Mucosa of rectum (tissue), 2 donors: ENCODE data around the gene ERP44.
"Not testable (repeated sequence)": the region's sequence is repeated elsewhere in the genome, so short reads cannot be mapped to it uniquely, and the experiment has no call there.

Experiments
- H3K27ac ChIP-seq, 2 donors: one replicate each; pipeline ENCODE4 v1.7.0; 2013; ENCODE audit warnings: inconsistent platforms in 2 of 2, low read depth in 2 of 2, low read length in 2 of 2
- H3K27me3 ChIP-seq, 2 donors: one replicate each; pipeline ENCODE4 v1.7.0; 2013; ENCODE audit warnings: low read length in 2 of 2; ENCODE audit not compliant: control insufficient read depth in 2 of 2, insufficient read depth in 2 of 2
- H3K36me3 ChIP-seq, 2 donors: one replicate each; pipeline ENCODE4 v1.7.0; 2013; ENCODE audit warnings: low read length in 2 of 2; ENCODE audit not compliant: control insufficient read depth in 2 of 2, insufficient read depth in 2 of 2
- H3K4me1 ChIP-seq, 2 donors: one replicate each; pipeline ENCODE4 v1.7.0; 2013; ENCODE audit warnings: low read length in 2 of 2, mild to moderate bottlenecking in 1 of 2; ENCODE audit not compliant: control insufficient read depth in 2 of 2, insufficient read depth in 2 of 2
- H3K4me3 ChIP-seq, 2 donors: one replicate each; pipeline ENCODE4 v1.7.0; 2013; ENCODE audit warnings: low read length in 2 of 2
- H3K9ac ChIP-seq, 2 donors: one replicate each; pipeline ENCODE4 v1.7.0; 2013; ENCODE audit warnings: low read length in 2 of 2, low read depth in 1 of 2, mild to moderate bottlenecking in 1 of 2
- H3K9me3 ChIP-seq, 2 donors: one replicate each; pipeline ENCODE4 v1.7.0; 2013; ENCODE audit warnings: low read length in 2 of 2; ENCODE audit not compliant: control insufficient read depth in 2 of 2
- donor health status: healthy.
- donor health status: Normal muscosa, but diverticular disease.

Gene ERP44

DNA sequence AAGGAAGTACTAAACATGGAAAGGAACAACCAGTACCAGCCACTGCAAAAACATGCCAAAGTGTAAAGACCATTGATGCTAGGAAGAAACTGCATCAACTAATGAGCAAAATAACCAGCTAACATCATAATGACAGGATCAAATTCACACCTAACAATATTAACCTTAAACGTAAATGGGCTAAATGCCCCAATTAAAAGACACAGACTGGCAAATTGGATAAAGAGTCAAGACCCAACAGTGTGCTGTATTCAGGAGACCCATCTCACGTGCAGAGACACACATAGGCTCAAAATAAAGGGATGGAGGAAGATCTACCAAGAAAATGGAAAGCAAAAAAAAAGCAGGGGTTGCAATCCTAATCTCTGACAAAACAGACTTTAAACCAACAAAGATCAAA, 108.3 kb downstream of the ERP44 start:
- not testable (repeated sequence) for H3K9ac ChIP-seq, H3K27ac ChIP-seq, H3K9me3 ChIP-seq, H3K4me1 ChIP-seq, H3K27me3 ChIP-seq, H3K36me3 ChIP-seq, H3K4me3 ChIP-seq

DNA sequence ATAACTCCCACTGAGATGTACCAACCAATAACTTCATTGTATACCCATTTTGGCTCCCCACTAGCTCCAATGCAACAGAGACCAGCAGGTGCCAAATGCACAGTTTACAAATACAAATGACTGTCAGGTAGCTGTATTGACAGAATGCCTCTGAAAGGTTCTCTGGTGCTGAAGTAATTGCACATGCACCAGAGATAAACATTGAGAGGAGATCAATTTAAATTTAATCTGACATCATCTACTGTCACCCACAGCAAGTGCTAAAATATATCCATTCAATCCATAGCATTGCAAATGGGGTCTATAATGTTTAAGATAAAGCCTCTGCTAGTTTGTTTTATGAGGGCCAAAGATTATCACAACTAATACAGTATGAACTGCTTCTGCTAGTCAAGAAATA, 112.2 kb downstream of the ERP44 start:
- no peak overlapping the region for H3K9ac ChIP-seq
- H3K36me3 ChIP-seq: peaks cover 4 to 7% of the 10 kb centered on the region in 2 donors
- H3K27me3 ChIP-seq: no peaks in the 10 kb centered on the region
- no peaks in the 10 kb centered on the region for H3K4me1 ChIP-seq
- no peak overlapping the region for H3K27ac ChIP-seq
- H3K9me3 ChIP-seq: no peaks in the 10 kb centered on the region
- no peak overlapping the region for H3K4me3 ChIP-seq

GRCh38 chr9:99980598-99980997, 118.2 kb downstream of the ERP44 start:
- H3K4me3 ChIP-seq: no peak overlapping the region
- no peaks in the 10 kb centered on the region for H3K4me1 ChIP-seq
- H3K27me3 ChIP-seq: no peaks in the 10 kb centered on the region
- H3K36me3 ChIP-seq: peaks cover 4% of the 10 kb centered on the region in 2 donors
- no peaks in the 10 kb centered on the region for H3K9me3 ChIP-seq
- H3K27ac ChIP-seq: no peak overlapping the region
- H3K9ac ChIP-seq: no peak overlapping the region

DNA sequence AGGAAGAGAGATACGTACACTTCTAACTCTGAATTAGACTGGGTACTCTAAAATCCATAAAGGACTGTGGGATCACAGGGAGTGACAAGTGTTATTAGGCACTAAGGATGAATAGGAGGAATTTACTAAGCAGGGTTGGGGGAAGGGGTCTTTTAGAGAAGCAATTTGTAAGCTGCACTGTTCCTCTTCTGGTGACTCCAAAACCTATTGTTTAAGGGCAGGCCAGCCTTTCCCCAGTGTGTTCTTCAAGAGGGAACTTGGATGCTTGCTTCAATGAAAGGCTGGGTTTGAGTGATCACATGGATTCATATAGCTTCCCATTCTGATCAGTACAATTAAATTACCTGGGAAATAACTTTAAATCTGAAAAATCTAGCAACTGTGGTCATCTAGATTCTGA, 120.6 kb downstream of the ERP44 start:
- peaks cover 4 to 6% of the 10 kb centered on the region in 2 donors for H3K36me3 ChIP-seq

DNA sequence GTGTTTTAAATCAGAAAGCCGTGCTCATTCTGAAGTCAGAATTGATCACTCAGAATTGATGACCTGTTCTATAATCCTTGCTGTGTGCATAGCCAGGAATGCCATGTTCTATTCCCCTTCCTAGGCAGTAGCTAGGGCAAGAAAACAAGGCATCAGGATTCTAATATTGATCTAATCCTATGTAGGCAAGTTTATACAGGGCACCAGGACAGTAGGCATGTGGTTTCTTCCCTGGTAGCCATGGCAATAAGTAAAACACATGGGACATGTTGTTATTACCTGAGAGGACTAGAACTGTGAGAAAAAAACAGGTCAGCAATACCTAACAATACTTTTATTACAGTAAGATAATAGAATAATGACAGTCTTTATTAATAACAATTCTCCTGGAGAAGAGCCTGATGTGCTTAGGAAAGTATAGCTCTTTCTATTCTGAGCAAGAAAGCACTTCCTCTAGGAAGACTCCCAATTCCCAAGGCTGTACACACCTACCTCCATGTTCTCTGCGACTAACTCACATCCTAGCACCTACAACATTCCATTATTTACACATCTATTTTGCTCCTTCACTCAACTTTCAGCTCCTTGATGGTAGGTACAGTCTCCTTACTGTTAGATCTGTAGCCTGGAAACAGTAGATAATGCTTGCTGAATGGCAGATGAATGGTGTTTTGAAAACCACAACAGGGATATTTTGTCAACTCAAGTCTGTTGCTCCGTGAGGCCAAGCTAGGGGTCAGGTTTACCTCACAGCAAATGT, 121.6 kb downstream of the ERP44 start:
- no peak overlapping the region for H3K9ac ChIP-seq
- no peak overlapping the region for H3K4me3 ChIP-seq
- H3K4me1 ChIP-seq: no peaks in the 10 kb centered on the region
- no peak overlapping the region for H3K27ac ChIP-seq
- no peaks in the 10 kb centered on the region for H3K9me3 ChIP-seq
- no peaks in the 10 kb centered on the region for H3K27me3 ChIP-seq
- peaks cover 2 to 6% of the 10 kb centered on the region in 2 donors for H3K36me3 ChIP-seq

More for the DNA sequence above, 120.6 kb downstream of the ERP44 start:
- Histone ChIP-seq H3K4me1 (no peaks in the 10 kb centered on the region), H3K9me3 (no peaks in the 10 kb centered on the region), H3K9ac (no peak overlapping the region), H3K4me3 (no peak overlapping the region), H3K27me3 (no peaks in the 10 kb centered on the region), H3K27ac (no peak overlapping the region)

DNA sequence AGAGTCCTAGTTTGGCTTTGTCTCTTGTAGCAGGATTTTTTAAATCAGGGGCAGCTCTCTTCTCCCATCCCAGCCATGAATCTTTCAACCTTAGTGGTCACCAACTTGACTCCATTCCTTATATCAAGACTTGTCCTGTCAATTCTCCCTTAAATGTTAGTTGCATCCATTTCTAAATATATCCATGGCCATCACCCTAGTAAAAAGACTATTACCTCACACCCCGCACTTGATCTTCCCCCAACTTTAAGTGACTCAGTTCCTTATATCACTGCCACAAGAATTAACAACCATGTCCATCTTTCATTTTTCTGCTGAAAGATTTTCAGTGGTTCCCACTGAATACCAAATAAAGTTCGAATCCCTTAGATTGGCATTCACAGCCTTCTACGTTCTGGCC, 125.3 kb downstream of the ERP44 start:
- H3K4me1 ChIP-seq: no peaks in the 10 kb centered on the region
- no peak overlapping the region for H3K27ac ChIP-seq
- H3K4me3 ChIP-seq: no peak overlapping the region
- no peak overlapping the region for H3K9ac ChIP-seq
- H3K27me3 ChIP-seq: no peaks in the 10 kb centered on the region
- no peaks in the 10 kb centered on the region for H3K9me3 ChIP-seq
- H3K36me3 ChIP-seq: peaks cover 11 to 14% of the 10 kb centered on the region in 2 donors

DNA sequence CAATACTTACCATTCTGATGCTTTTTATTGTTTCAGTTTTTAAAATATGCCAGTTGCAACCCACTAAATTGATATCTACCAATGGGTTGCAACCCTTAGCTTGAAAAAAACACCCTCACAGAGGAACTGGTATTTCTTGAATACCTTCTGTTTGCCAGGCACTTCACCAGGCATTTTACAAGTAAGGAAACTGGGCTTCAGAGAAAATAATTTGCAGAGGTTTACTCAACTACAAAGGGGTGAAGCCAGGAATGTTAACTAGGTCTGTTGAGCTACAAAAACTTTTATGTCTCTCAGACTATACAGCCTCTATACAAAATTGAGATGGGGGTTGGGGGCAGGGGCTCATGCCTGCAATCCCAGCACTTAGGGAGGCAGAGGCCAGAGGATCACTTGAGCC, 127.4 kb downstream of the ERP44 start:
- Histone ChIP-seq H3K27ac (no peak overlapping the region), H3K36me3 (peaks cover 19 to 22% of the 10 kb centered on the region in 2 donors), H3K9ac (no peak overlapping the region), H3K4me3 (no peak overlapping the region), H3K4me1 (no peaks in the 10 kb centered on the region), H3K9me3 (no peaks in the 10 kb centered on the region), H3K27me3 (no peaks in the 10 kb centered on the region)

DNA sequence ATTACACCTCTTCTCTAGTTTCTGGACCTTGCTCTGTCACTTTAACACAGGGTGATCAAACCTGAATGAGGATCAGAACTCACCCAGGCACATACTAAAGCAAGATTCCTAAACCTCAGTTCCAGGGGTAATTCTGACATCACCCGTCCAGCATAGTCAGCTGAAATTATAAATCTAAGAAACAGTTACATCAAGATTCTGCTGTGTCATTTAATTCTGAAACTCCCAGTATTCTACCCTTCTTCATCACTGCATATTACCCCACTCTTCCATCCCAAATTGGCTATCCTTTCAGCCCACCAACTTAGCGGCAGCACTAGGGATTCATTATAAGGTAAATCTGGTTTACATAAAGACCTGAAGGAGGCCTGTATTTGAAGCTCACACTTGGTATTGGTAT, 128.3 kb downstream of the ERP44 start:
- H3K4me3 ChIP-seq: no peak overlapping the region
- no peaks in the 10 kb centered on the region for H3K9me3 ChIP-seq
- no peaks in the 10 kb centered on the region for H3K4me1 ChIP-seq
- H3K27ac ChIP-seq: no peak overlapping the region
- H3K9ac ChIP-seq: no peak overlapping the region
- no peaks in the 10 kb centered on the region for H3K27me3 ChIP-seq
- peaks cover 20 to 22% of the 10 kb centered on the region in 2 donors for H3K36me3 ChIP-seq

DNA sequence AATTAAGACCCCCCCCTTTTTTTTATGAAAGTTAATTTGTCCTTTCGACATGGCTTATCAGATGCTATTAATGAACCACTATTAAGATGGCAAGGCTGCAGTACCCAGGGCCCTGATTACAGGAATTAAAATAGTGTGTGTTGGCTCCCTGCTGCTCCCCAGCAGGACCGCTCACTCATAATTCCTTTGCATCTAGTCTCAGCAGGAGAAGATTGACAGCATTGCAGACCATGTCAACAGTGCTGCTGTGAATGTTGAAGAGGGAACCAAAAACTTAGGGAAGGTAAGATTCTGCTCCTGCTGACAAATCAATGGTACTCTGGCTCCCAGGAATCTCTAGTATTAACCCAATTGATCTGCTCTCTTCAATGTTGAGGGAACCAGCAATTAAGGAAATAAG, 131.3 kb downstream of the ERP44 start:
- no peaks in the 10 kb centered on the region for H3K9me3 ChIP-seq
- H3K4me1 ChIP-seq: no peaks in the 10 kb centered on the region
- H3K27ac ChIP-seq: no peak overlapping the region
- H3K27me3 ChIP-seq: no peaks in the 10 kb centered on the region
- H3K36me3 ChIP-seq: peaks cover 20 to 23% of the 10 kb centered on the region in 2 donors
- H3K4me3 ChIP-seq: no peak overlapping the region
- H3K9ac ChIP-seq: no peak overlapping the region

- Histone ChIP-seq H3K4me3 (no peak overlapping the region), H3K4me1 (no peaks in the 10 kb centered on the region), H3K9me3 (no peaks in the 10 kb centered on the region), H3K36me3 (peaks cover 20 to 27% of the 10 kb centered on the region in 2 donors), H3K27ac (no peak overlapping the region), H3K27me3 (no peaks in the 10 kb centered on the region), H3K9ac (no peak overlapping the region)
Observed at GRCh38 chr9:99966716-99967115, 132.1 kb downstream of the ERP44 start.
